CD4-positive, alpha-beta T cell treated with Interleukin-17A for 4 hours (primary cell): Measurements from ENCODE around the gene GAPDH.

Experiments used
- DNase-seq: peaks from one replicate; pipeline ENCODE4 v3.0.0-alpha.2; 2020; ENCODE audit warnings: mixed read lengths

The GAPDH gene

DNA sequence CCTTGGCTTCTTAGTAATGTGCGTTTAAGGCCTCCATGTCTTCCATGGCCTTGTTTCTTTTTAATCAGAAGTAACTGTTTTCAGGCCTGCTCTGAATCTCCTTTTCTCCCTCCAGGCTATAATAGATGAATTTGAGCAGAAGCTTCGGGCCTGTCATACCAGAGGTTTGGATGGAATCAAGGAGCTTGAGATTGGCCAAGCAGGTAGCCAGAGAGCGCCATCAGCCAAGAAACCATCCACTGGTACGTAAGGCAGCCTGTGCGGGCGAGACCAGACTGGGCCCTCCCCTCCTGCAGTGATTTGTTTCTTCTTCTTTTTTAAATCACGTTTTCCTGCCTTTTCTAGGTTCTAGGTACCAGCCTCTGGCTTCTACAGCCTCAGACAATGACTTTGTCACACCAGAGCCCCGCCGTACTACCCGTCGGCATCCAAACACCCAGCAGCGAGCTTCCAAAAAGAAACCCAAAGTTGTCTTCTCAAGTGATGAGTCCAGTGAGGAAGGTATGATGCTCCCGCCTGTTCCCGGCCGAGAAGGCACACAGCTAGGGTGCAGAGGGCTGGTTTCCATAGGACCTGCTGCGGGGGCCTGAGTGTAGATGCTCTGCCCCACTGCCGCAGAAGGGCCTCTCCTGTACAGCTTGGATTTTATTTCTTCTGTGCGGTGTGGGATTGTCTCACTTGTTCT, 3.6 kb upstream of the GAPDH start:
- DNase-seq, result no peak

DNA sequence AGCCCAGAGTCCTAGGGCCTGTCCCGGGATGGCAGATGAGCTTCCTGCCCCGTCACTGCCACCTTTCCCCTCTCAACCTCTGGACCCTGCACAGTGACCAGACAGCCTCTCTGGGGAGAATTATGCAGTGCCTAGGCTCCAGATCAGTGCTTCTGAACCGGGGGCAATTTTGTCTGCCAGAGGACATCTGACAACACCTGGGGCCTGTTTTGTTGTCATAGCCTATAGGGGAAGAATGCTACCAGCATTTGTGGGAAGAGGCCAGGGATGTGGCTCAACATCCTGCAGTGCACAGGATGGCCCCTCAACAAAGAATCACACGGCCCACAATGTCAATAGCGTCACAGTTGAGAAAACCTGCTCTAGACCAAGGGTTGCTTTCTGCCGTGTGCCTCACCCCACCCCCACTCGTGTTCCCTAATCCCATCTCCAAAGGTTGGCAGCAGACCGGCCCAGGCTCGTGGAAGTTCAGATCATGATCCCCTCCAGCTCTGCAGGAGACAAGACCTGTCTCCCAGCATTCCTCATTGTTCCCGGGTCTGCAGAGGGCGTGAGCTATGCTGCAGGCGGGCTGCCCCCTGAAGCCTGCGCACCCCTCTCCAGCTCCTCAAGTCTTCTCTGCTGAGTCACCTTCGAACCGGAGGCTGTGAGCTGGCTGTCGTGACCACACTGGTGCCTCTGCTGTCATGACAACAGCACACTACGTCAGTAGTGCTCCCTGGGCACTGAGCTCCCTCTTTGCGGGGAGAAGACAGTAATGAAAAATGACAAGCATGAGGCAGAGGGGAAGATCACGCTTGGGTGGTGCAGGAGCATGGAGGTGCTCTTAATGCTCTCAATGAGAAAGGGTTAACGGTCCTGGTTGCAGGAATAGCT, 2.0 kb upstream of the GAPDH start:
- DNase-seq, result peak; percentile 86

DNA sequence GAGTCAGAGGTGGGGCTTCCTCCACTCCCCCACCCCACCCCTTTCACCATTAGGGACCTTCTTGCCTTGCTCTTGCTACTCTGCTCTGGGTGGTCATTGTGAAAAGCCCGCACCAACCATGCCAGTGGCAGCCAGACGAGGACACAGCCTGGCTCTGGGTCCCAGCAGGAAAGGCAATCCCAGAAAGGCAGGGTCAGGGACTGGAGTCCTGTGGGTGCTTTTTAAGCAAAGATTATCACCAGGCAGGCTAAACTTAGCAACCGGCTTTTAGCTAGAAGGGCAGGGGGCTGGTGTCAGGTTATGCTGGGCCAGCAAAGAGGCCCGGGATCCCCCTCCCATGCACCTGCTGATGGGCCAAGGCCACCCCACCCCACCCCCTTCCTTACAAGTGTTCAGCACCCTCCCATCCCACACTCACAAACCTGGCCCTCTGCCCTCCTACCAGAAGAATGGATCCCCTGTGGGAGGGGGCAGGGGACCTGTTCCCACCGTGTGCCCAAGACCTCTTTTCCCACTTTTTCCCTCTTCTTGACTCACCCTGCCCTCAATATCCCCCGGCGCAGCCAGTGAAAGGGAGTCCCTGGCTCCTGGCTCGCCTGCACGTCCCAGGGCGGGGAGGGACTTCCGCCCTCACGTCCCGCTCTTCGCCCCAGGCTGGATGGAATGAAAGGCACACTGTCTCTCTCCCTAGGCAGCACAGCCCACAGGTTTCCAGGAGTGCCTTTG, 1.2 kb upstream of the GAPDH start:
- DNase-seq, result peak; percentile 33

DNA sequence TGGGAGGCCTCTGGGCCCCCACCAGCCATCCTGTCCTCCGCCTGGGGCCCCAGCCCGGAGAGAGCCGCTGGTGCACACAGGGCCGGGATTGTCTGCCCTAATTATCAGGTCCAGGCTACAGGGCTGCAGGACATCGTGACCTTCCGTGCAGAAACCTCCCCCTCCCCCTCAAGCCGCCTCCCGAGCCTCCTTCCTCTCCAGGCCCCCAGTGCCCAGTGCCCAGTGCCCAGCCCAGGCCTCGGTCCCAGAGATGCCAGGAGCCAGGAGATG, 729 bp upstream of the GAPDH start:
- DNase-seq, result no peak

DNA sequence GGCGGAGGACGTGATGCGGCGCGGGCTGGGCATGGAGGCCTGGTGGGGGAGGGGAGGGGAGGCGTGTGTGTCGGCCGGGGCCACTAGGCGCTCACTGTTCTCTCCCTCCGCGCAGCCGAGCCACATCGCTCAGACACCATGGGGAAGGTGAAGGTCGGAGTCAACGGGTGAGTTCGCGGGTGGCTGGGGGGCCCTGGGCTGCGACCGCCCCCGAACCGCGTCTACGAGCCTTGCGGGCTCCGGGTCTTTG, 303 bp downstream of the GAPDH start:
- DNase-seq, result no peak

DNA sequence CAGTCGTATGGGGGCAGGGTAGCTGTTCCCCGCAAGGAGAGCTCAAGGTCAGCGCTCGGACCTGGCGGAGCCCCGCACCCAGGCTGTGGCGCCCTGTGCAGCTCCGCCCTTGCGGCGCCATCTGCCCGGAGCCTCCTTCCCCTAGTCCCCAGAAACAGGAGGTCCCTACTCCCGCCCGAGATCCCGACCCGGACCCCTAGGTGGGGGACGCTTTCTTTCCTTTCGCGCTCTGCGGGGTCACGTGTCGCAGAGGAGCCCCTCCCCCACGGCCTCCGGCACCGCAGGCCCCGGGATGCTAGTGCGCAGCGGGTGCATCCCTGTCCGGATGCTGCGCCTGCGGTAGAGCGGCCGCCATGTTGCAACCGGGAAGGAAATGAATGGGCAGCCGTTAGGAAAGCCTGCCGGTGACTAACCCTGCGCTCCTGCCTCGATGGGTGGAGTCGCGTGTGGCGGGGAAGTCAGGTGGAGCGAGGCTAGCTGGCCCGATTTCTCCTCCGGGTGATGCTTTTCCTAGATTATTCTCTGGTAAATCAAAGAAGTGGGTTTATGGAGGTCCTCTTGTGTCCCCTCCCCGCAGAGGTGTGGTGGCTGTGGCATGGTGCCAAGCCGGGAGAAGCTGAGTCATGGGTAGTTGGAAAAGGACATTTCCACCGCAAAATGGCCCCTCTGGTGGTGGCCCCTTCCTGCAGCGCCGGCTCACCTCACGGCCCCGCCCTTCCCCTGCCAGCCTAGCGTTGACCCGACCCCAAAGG, 804 bp downstream of the GAPDH start:
- peak; percentile 84 for DNase-seq

DNA sequence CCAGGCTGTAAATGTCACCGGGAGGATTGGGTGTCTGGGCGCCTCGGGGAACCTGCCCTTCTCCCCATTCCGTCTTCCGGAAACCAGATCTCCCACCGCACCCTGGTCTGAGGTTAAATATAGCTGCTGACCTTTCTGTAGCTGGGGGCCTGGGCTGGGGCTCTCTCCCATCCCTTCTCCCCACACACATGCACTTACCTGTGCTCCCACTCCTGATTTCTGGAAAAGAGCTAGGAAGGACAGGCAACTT, 1.3 kb downstream of the GAPDH start:
- no peak for DNase-seq

DNA sequence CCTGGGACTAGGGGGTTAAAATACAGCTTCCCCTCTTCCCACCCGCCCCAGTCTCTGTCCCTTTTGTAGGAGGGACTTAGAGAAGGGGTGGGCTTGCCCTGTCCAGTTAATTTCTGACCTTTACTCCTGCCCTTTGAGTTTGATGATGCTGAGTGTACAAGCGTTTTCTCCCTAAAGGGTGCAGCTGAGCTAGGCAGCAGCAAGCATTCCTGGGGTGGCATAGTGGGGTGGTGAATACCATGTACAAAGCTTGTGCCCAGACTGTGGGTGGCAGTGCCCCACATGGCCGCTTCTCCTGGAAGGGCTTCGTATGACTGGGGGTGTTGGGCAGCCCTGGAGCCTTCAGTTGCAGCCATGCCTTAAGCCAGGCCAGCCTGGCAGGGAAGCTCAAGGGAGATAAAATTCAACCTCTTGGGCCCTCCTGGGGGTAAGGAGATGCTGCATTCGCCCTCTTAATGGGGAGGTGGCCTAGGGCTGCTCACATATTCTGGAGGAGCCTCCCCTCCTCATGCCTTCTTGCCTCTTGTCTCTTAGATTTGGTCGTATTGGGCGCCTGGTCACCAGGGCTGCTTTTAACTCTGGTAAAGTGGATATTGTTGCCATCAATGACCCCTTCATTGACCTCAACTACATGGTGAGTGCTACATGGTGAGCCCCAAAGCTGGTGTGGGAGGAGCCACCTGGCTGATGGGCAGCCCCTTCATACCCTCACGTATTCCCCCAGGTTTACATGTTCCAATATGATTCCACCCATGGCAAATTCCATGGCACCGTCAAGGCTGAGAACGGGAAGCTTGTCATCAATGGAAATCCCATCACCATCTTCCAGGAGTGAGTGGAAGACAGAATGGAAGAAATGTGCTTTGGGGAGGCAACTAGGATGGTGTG, 1.9 kb downstream of the GAPDH start:
- peak; percentile 17 for DNase-seq

DNA sequence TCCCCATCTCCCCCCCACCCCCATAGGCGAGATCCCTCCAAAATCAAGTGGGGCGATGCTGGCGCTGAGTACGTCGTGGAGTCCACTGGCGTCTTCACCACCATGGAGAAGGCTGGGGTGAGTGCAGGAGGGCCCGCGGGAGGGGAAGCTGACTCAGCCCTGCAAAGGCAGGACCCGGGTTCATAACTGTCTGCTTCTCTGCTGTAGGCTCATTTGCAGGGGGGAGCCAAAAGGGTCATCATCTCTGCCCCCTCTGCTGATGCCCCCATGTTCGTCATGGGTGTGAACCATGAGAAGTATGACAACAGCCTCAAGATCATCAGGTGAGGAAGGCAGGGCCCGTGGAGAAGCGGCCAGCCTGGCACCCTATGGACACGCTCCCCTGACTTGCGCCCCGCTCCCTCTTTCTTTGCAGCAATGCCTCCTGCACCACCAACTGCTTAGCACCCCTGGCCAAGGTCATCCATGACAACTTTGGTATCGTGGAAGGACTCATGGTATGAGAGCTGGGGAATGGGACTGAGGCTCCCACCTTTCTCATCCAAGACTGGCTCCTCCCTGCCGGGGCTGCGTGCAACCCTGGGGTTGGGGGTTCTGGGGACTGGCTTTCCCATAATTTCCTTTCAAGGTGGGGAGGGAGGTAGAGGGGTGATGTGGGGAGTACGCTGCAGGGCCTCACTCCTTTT, 2.7 kb downstream of the GAPDH start:
- DNase-seq, result peak; percentile 30

DNA sequence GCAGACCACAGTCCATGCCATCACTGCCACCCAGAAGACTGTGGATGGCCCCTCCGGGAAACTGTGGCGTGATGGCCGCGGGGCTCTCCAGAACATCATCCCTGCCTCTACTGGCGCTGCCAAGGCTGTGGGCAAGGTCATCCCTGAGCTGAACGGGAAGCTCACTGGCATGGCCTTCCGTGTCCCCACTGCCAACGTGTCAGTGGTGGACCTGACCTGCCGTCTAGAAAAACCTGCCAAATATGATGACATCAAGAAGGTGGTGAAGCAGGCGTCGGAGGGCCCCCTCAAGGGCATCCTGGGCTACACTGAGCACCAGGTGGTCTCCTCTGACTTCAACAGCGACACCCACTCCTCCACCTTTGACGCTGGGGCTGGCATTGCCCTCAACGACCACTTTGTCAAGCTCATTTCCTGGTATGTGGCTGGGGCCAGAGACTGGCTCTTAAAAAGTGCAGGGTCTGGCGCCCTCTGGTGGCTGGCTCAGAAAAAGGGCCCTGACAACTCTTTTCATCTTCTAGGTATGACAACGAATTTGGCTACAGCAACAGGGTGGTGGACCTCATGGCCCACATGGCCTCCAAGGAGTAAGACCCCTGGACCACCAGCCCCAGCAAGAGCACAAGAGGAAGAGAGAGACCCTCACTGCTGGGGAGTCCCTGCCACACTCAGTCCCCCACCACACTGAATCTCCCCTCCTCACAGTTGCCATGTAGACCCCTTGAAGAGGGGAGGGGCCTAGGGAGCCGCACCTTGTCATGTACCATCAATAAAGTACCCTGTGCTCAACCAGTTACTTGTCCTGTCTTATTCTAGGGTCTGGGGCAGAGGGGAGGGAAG, 3.5 kb downstream of the GAPDH start:
- DNase-seq, result peak; percentile 92

DNA sequence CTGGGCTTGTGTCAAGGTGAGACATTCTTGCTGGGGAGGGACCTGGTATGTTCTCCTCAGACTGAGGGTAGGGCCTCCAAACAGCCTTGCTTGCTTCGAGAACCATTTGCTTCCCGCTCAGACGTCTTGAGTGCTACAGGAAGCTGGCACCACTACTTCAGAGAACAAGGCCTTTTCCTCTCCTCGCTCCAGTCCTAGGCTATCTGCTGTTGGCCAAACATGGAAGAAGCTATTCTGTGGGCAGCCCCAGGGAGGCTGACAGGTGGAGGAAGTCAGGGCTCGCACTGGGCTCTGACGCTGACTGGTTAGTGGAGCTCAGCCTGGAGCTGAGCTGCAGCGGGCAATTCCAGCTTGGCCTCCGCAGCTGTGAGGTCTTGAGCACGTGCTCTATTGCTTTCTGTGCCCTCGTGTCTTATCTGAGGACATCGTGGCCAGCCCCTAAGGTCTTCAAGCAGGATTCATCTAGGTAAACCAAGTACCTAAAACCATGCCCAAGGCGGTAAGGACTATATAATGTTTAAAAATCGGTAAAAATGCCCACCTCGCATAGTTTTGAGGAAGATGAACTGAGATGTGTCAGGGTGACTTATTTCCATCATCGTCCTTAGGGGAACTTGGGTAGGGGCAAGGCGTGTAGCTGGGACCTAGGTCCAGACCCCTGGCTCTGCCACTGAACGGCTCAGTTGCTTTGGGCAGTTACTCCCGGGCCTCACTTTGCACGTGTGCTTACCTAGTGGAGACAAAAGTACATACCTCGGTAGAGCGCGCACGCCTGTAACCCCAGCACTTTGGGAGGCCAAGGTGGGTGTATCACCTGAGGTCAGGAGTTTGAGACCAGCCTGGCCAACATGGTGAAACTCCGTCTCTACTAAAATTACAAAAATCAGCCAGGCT, 4.3 kb downstream of the GAPDH start:
- no peak for DNase-seq

DNA sequence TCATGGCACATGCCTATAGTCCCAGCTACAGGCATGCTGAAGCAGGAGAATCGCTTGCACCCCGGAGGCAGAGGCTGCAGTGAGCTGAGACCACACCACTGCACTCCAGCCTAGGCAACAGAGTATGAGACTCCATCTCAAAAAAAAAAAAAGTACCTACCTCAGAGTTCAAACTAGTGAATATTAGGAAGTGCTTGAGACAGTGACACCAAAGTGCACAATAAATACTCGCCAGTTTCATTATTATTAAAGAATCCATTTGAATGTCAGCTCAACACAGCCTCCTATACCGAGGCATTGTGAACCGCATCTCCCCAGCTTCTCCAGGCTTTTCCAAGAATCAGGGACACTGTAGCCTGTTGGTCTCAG, 5.0 kb downstream of the GAPDH start:
- DNase-seq, result no peak

DNA sequence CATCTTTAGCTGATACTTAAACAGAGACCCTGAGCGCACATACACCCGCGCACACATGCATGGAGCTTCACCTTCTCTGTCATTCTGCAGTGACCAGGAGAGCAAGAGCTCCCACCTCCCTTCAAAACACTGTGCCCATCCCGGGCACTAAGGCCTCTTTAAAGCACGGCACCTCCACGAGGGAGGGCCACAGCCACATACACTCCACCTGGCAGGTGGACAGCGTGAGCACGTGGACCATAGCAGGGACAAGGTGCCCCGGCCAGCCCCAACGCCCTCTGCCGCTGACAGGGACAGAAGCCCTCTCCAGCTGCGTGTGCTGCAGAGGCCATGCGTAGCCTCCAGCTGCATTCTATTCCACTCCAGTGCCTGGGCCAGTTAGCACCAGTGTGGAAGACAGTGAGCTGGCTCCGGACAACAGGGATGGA, 5.4 kb downstream of the GAPDH start:
- no peak for DNase-seq

DNA sequence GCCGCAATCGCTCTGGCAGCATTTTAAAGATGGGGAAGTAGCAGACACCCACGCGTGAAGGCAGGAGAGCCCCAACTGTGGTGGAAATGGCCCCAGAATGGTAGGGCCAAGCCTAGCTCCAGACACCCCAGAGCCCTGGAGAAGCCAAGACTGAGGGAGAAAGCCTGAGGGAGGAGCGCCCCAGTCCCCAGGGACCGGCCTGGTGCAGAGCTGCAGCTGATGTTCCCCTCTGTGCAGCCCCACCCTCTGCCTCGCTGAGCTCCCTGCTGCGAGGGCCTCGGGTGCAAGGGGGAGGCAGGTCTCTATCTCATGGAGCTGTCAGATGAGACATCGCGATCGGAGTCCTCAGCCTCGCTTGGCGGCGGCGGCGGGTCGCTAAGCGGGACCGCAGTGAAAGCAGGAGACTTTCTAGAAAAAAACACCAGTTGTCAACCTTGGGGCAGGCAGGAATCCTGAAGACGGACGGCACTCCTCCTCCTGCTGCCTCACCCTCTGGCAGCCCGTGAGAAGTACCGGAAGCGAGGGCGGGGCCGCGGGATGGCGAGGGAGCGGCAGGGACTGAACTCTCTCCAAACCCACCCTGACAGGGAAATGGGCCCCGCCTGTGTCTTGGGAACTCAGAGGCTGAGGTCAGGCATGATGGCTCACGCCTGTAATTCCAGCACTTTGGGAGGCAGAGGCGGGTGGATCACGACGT, 6.0 kb downstream of the GAPDH start:
- peak; percentile 69 for DNase-seq

DNA sequence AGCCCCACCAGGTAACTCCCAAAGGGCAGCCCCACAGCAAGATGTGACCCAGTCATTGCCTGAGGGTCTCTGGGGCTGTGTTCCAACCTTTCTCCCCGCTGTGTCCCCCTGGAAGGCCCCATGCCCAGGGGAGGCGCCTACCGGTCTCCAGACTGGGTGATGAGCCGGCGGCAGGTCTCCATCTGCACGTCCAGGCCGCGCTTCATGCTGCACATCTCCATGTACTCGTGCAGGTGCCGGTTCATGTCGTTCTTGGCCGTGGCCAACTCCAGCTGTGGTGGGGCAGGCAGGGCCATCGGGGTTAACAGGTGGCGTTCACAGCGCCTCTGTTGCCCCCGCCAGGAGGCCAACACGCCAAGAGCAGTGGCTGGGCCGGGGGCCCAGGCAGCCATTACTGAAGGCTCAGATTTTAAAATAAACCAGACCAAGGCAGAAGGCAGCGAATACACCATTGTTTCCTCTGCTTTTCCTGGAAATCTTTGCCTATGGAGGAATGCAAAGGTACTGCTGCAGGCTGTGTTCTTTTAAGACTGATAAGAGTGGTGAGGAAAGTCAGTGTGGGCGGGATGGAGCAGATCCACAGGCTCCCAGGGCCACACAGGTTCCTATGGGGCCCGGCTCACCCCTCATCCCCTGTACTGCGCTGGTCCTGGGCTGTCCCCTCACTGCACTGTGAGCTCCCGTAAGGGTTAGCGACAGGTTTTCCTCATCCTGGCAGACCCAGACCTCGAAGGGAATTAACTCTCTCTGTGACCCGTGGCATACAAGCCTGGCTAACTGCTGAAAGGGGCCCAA, 7.3 kb downstream of the GAPDH start:
- DNase-seq, result no peak

DNA sequence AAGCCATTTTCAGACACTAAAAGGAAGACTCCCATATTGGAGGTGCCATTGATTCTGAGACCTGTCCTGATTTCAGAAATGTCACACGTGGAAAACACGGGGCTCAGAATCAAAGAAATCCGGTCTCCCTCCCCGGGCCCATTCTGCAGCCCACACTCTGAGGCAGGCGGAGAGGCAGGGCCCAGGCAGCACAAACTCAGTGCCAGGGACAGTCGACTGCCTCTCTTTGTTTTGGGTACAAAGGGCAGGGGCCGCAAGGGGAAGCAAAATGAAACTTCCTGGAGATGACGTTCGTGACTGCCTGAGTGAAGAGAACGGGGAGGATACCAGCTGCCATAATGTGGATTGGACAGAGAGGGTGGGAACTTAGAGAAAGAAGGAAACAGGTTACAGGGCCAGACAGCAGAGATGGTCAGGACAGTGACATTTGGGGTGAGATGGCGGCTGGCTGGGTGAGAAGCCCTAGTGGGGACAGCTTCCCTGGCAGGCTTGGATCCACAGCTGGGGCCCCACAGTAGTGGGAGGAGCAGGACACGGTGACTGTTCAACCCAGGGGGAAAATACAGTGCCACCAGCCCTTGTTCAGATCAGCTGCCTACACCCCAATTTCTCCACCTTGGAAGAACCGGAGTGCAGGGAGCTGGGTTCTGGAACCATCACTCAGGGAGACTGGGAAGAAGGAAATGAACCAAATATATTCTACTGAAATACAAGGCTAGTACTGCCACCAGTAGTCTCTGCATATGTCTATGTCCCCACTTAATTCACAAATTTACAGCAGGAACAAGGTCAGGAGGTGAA, 8.1 kb downstream of the GAPDH start:
- DNase-seq, result peak; percentile 12

DNA sequence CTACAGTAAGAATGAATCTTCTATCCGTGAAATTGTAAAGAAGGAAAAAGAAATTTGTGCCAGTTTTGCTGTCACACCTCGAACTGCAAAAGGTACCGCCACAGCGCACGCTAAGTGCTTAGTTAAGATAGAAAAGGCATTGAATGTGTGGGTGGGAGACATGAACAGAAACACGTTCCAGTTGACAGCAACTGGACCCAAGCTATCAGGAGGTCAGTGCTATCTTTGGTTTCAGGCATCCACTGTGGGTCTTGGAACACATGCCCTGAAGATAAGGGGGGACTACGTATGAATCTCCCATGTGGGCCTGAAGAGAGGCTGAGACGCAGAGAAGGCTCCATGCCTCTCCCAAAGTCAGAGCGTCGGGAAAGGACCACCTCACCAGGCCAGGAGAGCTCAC, 11.7 kb downstream of the GAPDH start:
- no peak for DNase-seq

DNA sequence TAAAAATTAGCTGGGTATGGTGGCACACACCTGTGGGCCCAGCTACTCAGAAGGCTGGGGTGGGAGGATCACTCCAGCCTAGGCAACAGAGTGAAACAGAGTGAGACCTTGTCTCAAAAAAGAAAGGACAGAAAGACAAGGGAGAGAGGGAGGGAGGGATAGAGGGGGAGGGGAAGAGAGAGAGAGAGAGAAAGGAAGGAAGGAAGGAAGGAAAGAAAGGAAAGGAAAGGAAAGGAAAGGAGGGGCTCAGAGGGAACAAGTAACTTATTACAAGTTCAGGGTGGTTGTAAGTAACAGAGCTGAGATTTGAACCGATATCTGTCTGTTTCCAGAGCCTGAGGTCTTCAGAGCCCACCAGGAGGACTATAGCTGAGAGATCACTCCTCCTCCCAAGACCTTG, 13.2 kb downstream of the GAPDH start:
- DNase-seq, result no peak
